Tibial artery (tissue), 4 donors: ENCODE measurements around the gene DBH.

Experiments used
- DNase-seq, 2 donors: peaks; one replicate each; pipeline ENCODE4 v3.0.0-alpha.2; 2019
- H3K27ac ChIP-seq, 2 donors: fragments of 200-600 bp; sonication (generic) in 1 of 2; 1 replicate in 1 of 2; 2 replicates in 1 of 2; pipeline ENCODE4 v1.5.1; 2018 to 2019; ENCODE audit warnings: mild to moderate bottlenecking in 1 of 2
- H3K27me3 ChIP-seq, 2 donors: fragments of 200-600 bp; sonication (generic) in 1 of 2; one replicate each; pipeline versions ENCODE4 v1.5.1 to v1.6.0; 2016 to 2019
- H3K36me3 ChIP-seq, 3 donors: fragments of 200-600 bp; sonication (generic) in 2 of 3; one replicate each; pipeline ENCODE4 v1.5.1; 2016 to 2019; ENCODE audit warnings: mild to moderate bottlenecking in 2 of 3
- H3K4me1 ChIP-seq, 4 donors: fragments of 200-600 bp; sonication (generic) in 2 of 4; 1 replicate in 3 of 4; 2 replicates in 1 of 4; pipeline ENCODE4 v1.5.1; 2016 to 2019
- H3K4me3 ChIP-seq, 2 donors: fragments of 200-600 bp; sonication (generic) in 1 of 2; 1 replicate in 1 of 2; 2 replicates in 1 of 2; pipeline ENCODE4 v1.5.1; 2018 to 2019; ENCODE audit warnings: mild to moderate bottlenecking in 2 of 2
- H3K9me3 ChIP-seq, 3 donors: fragments of 200-600 bp; sonication (generic) in 1 of 3; one replicate each; pipeline ENCODE4 v1.5.1; 2016 to 2019
- CTCF ChIP-seq, 2 experiments: fragments of 200-600 bp in 1 of 2; fragments of 450-650 bp in 1 of 2; IDR thresholded peaks; one replicate each; pipeline ENCODE4 v1.5.1; 2017 to 2019; ENCODE audit warnings: antibody characterized with exemption in 2 of 2, mild to moderate bottlenecking in 1 of 2, moderate library complexity in 1 of 2
- intact Hi-C: fragments of 100-400 bp; cut with DNase I; formaldehyde crosslinking; loops from one replicate; pipeline ENCODE4 v1.15.0; 2023; ENCODE audit warnings: low total_unique reads

The DBH gene

DNA sequence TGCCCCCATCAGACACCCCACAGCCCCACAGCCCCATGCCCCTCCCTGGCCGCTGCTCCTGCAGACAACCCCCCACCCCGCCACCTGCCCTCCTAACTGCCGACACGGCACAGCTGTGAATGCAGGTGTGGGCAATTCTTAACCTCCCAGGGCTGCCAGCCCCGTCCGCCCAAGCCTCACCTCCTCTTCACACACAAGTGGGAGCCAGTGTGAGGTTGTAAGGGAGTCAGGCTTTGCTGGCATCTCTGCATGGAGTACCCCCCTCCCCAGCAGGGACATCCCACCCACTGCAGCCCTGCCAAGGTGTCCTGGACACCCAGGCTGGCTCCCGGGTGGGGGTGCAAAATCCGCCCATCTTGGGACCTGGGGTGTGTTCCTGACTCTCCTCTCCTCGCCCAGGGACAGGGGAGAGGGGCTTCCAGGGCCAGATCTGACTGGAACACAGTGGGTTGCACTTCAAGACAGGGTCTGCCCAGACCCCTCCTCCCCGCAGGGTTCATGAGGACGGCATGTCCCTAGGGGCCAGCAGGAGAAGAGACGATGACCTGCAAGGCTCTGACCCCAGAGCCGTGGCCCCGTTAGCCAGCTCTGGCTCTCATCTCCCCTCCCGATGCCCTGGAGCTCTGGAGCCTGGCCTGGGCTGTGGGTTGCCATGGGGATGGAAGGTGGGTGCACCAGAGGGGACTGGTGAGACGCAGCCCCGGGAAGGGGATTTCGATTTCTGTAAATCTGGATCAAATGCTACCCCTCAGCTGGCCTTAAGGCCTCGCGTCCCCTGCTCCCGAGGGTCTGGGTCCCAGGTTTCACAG is 67.6 kb downstream of the DBH start:
- no peak for TF ChIP-seq CTCF (IDR thresholded peaks at IDR 0.05)
- Histone ChIP-seq H3K27me3 (peaks cover 0 to 51% of the 10 kb centered on the region in 2 donors), H3K4me3 (no peak overlapping the region), H3K9me3 (no peaks in the 10 kb centered on the region), H3K4me1 (peaks cover 0 to 18% (median 4%) of the 10 kb centered on the region in 4 donors), H3K27ac (no peak overlapping the region), H3K36me3 (no peaks in the 10 kb centered on the region)
- intact Hi-C loops = no loop called here
- no peak for DNase-seq

GRCh38 chr9:133704711-133705181 is 68.6 kb downstream of the DBH start:
- Histone ChIP-seq H3K27me3 (peaks cover 0 to 54% of the 10 kb centered on the region in 2 donors), H3K27ac (no peak overlapping the region), H3K36me3 (no peaks in the 10 kb centered on the region), H3K4me1 (peaks cover 0 to 18% (median 4%) of the 10 kb centered on the region in 4 donors), H3K9me3 (no peaks in the 10 kb centered on the region), H3K4me3 (no peak overlapping the region)
- intact Hi-C loops = no loop called here
- peak in 1 of 2 donors; percentile 44 for DNase-seq
- no peak for TF ChIP-seq CTCF (IDR thresholded peaks at IDR 0.05)

GRCh38 chr9:133705576-133705975 is 69.4 kb downstream of the DBH start:
- DNase-seq = peak in 1 of 2 donors; percentile 27
- Histone ChIP-seq H3K4me3 (no peak overlapping the region), H3K9me3 (no peaks in the 10 kb centered on the region), H3K27me3 (peaks cover 0 to 57% of the 10 kb centered on the region in 2 donors), H3K27ac (no peak overlapping the region), H3K36me3 (no peaks in the 10 kb centered on the region), H3K4me1 (peaks cover 0 to 18% (median 4%) of the 10 kb centered on the region in 4 donors)
- intact Hi-C loops = no loop called here
- no peak for TF ChIP-seq CTCF (IDR thresholded peaks at IDR 0.05)

DNA sequence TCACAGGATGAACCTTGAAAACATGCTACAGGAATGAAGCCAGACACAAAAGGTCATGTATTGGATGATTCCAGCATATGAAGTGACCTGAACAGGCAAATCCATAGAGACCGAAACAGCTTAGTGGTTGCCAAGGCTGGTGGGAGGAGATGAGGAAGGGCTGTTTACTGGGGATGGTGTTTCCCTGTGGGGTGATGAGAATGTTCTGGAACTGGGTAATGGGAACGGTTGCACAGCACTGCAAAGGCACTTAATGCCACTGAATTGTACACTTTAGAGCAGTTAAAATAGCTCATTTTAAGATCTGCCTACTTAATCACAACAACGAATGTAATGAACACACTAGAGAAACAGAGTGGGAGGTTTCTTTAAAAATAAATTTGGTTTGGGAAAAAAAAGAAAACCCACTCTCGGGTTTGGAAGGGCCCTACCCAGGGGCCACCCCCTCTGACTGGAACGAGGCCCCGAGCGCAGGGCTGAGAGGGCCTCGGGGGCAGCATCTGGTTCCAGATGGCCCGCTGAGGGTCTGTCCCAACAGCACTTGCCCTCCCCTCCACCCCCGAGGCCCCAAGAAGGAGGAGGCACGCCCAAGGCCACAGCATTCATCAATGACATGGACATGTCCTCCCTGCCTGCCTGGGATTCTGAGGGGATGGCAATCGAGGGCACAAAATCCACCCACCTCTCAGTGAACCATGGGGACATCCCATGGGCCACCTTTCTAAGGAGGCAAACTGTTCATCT is 70.3 kb downstream of the DBH start:
- intact Hi-C loops = no loop called here
- Histone ChIP-seq H3K4me3 (no peak overlapping the region), H3K9me3 (no peaks in the 10 kb centered on the region), H3K36me3 (no peaks in the 10 kb centered on the region), H3K27me3 (peaks cover 0 to 51% of the 10 kb centered on the region in 2 donors), H3K4me1 (peaks cover 0 to 18% (median 4%) of the 10 kb centered on the region in 4 donors), H3K27ac (no peak overlapping the region)
- no peak for TF ChIP-seq CTCF (IDR thresholded peaks at IDR 0.05)
- peak in 1 of 2 donors; percentile 57 for DNase-seq

- H3K36me3 ChIP-seq = no peaks in the 10 kb centered on the region
- peaks cover 0 to 49% of the 10 kb centered on the region in 2 donors for H3K27me3 ChIP-seq
- H3K4me3 ChIP-seq = no peak overlapping the region
- no peaks in the 10 kb centered on the region for H3K9me3 ChIP-seq
- H3K27ac ChIP-seq = no peak overlapping the region
- intact Hi-C loops = no loop called here
- TF ChIP-seq CTCF (IDR thresholded peaks at IDR 0.05) = no peak
- peak in 1 of 2 donors; percentile 66 for DNase-seq
- H3K4me1 ChIP-seq = peaks cover 0 to 16% (median 4%) of the 10 kb centered on the region in 4 donors
These were observed 71.1 kb downstream of the DBH start for GRCh38 chr9:133707065-133707762.
